MM.1S (cell line): ENCODE data around the gene FAM149B1.

ENCODE experiments used
- EZH2 ChIP-seq: fragments of 300-600 bp; sonication (generic); optimal IDR thresholded peaks from 2 replicates; pipeline ENCODE3; 2017; ENCODE audit warnings: low read depth, mild to moderate bottlenecking, antibody characterized with exemption, low read length, mixed read lengths
- TF ChIP-seq, protein P1 (sequence below): fragments of 300-600 bp; sonication (generic); IDR thresholded peaks from 2 replicates; pipeline ENCODE4 v1.5.1; 2016; ENCODE audit warnings: antibody characterized with exemption, low read length, mixed read lengths

DNA sequence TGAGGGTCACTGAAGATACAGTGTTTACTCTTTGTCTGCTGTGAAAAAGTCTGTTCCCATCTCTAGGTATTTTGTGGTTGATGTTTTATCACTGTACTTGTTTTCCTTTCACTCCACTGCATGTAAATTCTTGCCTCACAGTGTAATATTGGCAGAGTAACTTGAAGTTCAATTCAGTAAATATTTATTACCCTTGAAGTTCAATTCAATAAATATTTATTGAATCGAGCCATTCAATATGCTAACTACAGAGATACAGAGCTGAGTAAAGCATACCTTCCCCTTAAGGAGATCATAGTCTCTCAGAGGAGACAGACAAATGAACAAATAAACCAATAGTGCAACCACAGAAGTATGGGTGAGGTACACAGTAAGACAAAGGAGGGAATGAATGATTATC lies 48.5 kb upstream of the FAM149B1 start:
- TF ChIP-seq EZH2: no peak
- TF ChIP-seq, protein P1, sequence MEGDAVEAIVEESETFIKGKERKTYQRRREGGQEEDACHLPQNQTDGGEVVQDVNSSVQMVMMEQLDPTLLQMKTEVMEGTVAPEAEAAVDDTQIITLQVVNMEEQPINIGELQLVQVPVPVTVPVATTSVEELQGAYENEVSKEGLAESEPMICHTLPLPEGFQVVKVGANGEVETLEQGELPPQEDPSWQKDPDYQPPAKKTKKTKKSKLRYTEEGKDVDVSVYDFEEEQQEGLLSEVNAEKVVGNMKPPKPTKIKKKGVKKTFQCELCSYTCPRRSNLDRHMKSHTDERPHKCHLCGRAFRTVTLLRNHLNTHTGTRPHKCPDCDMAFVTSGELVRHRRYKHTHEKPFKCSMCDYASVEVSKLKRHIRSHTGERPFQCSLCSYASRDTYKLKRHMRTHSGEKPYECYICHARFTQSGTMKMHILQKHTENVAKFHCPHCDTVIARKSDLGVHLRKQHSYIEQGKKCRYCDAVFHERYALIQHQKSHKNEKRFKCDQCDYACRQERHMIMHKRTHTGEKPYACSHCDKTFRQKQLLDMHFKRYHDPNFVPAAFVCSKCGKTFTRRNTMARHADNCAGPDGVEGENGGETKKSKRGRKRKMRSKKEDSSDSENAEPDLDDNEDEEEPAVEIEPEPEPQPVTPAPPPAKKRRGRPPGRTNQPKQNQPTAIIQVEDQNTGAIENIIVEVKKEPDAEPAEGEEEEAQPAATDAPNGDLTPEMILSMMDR: no peak
